IMR-90 (cell line): Measurements from ENCODE around the gene CRISPLD2. TPM values are rescaled to one million over a fixed set of nuclear protein-coding genes. Genes with fewer than 3 reads are reported as not detected.
A peak's percentile ranks its signal among the peaks of the same experiment; 100 is the strongest.

Source experiments
- ATAC-seq: fragments of 200-7000 bp; cut with Tn5 transposase; 2 replicates; pipeline ENCODE4 v1.9.1; 2020; ENCODE audit warnings: low read depth, mild to moderate bottlenecking, moderate library complexity
- BruUV-seq: library from RNA; stranded (reverse); fragments of 400-500 nt; replicated peaks from 2 replicates; lab custom pipeline; 2021; lab: Mats Ljungman, UMichigan
- CTCF ChIA-PET: fragments of 300-600 bp; formaldehyde crosslinking; extraction: SDS; loops from one replicate; lab custom pipeline; 2021; ENCODE audit warnings: antibody characterized with exemption; lab: Yijun Ruan, JAX
- POLR2A ChIA-PET: fragments of 300-600 bp; sonication (Branson Sonifier 250); formaldehyde crosslinking; loops from one replicate; lab custom pipeline; 2022; ENCODE audit warnings: antibody characterized with exemption; ENCODE audit not compliant: unreplicated experiment; lab: Charles Lee
- DNase-seq: peaks from one replicate; pipeline ENCODE4 v3.0.0; 2013
- H2AFZ ChIP-seq: replicated peaks from 2 replicates; pipeline ENCODE3; 2013; ENCODE audit warnings: low read length, mild to moderate bottlenecking; ENCODE audit not compliant: poor library complexity
- H2AK5ac ChIP-seq: 2 replicates; pipeline ENCODE4 v1.6.1; 2013; ENCODE audit warnings: low read depth, low read length, inconsistent platforms
- H2AK9ac ChIP-seq: replicated peaks from 2 replicates; pipeline ENCODE3; 2013; ENCODE audit warnings: mild to moderate bottlenecking, low read depth, low read length, moderate library complexity; ENCODE audit not compliant: poor library complexity
- H2BK120ac ChIP-seq: 2 replicates; pipeline ENCODE4 v1.6.1; 2013; ENCODE audit warnings: low read depth, low read length, inconsistent platforms
- H2BK15ac ChIP-seq: 3 replicates; pipeline ENCODE4 v1.6.1; 2013; ENCODE audit warnings: low read depth, low read length, inconsistent platforms
- H2BK20ac ChIP-seq: 2 replicates; pipeline ENCODE4 v1.6.1; 2013; ENCODE audit warnings: low read depth, mild to moderate bottlenecking, inconsistent platforms, low read length, moderate library complexity
- H2BK5ac ChIP-seq: 2 replicates; pipeline ENCODE4 v1.6.1; 2013; ENCODE audit warnings: mild to moderate bottlenecking, low read depth, low read length, inconsistent platforms; ENCODE audit not compliant: poor library complexity, severe bottlenecking
- H3K14ac ChIP-seq: replicated peaks from 2 replicates; pipeline ENCODE4 v1.6.1; 2013; ENCODE audit warnings: low read depth, low read length, inconsistent platforms
- H3K18ac ChIP-seq: 2 replicates; pipeline ENCODE4 v1.6.1; 2013; ENCODE audit warnings: low read depth, low read length, control low read depth
- H3K23ac ChIP-seq: 2 replicates; pipeline ENCODE4 v1.6.1; 2013; ENCODE audit warnings: low read depth, low read length, inconsistent platforms
- H3K27ac ChIP-seq: 2 replicates; pipeline ENCODE4 v1.5.1; 2013; ENCODE audit warnings: mild to moderate bottlenecking, control low read depth, low read length; ENCODE audit not compliant: insufficient read depth
- H3K27me3 ChIP-seq: 2 replicates; pipeline ENCODE4 v1.6.1; 2013; ENCODE audit warnings: low read length; ENCODE audit not compliant: control insufficient read depth, insufficient read depth
- H3K36me3 ChIP-seq: 2 replicates; pipeline ENCODE4 v1.6.1; 2013; ENCODE audit warnings: low read length, mixed read lengths; ENCODE audit not compliant: control insufficient read depth, insufficient read depth
- H3K4ac ChIP-seq: 2 replicates; pipeline ENCODE4 v1.6.1; 2013; ENCODE audit warnings: low read depth, low read length, inconsistent platforms
- H3K4me1 ChIP-seq: 2 replicates; pipeline ENCODE4 v1.6.1; 2013; ENCODE audit warnings: low read length, mixed read lengths; ENCODE audit not compliant: control insufficient read depth, insufficient read depth
- H3K4me2 ChIP-seq: 2 replicates; pipeline ENCODE4 v1.6.1; 2013; ENCODE audit warnings: low read depth, mild to moderate bottlenecking, control low read depth, low read length, moderate library complexity
- H3K4me3 ChIP-seq: 2 replicates; pipeline ENCODE4 v1.5.1; 2013; ENCODE audit warnings: low read depth, mild to moderate bottlenecking, control low read depth, low read length, moderate library complexity; ENCODE audit not compliant: insufficient read depth
- H3K56ac ChIP-seq: 2 replicates; pipeline ENCODE4 v1.6.1; 2013; ENCODE audit warnings: low read length, inconsistent platforms; ENCODE audit not compliant: insufficient read depth; ENCODE audit errors: extremely low read depth
- H3K79me1 ChIP-seq, 2 experiments: 2 replicates each; pipeline ENCODE4 v1.6.1; 2013; ENCODE audit warnings: low read length in 2 of 2, inconsistent platforms in 1 of 2, low read depth in 1 of 2
- H3K9ac ChIP-seq: 2 replicates; pipeline ENCODE4 v1.6.1; 2013; ENCODE audit warnings: low read depth, low read length, control low read depth
- H3K9me1 ChIP-seq: 2 replicates; pipeline ENCODE4 v1.6.1; 2013; ENCODE audit warnings: low read length, inconsistent platforms; ENCODE audit not compliant: insufficient read depth
- H3K9me3 ChIP-seq: 2 replicates; pipeline ENCODE4 v1.6.1; 2013; ENCODE audit warnings: low read length; ENCODE audit not compliant: control insufficient read depth, insufficient read depth
- H4K20me1 ChIP-seq: 2 replicates; pipeline ENCODE4 v1.6.1; 2013; ENCODE audit warnings: low read length, inconsistent platforms; ENCODE audit not compliant: insufficient read depth
- H4K5ac ChIP-seq: 2 replicates; pipeline ENCODE4 v1.6.1; 2013; ENCODE audit warnings: mild to moderate bottlenecking, low read depth, low read length, control low read depth
- H4K8ac ChIP-seq, 2 experiments: 2 replicates each; pipeline ENCODE4 v1.6.1; 2013; ENCODE audit warnings: low read depth in 2 of 2, low read length in 2 of 2, control low read depth in 1 of 2, inconsistent platforms in 1 of 2
- H4K91ac ChIP-seq: 2 replicates; pipeline ENCODE4 v1.6.1; 2013; ENCODE audit warnings: low read depth, low read length, inconsistent platforms; ENCODE audit not compliant: insufficient read depth
- FOS ChIP-seq: fragments of 150-350 bp; IDR thresholded peaks from 2 replicates; pipeline ENCODE4 v1.6.1; 2016; ENCODE audit warnings: low read depth, low read length
- MAZ ChIP-seq: IDR thresholded peaks from 2 replicates; pipeline ENCODE4 v1.6.1; 2012; ENCODE audit warnings: low read depth, mild to moderate bottlenecking, low read length, improper control_type of control experiment, moderate library complexity, borderline replicate concordance
- WGBS, 2 experiments: methylation state at CpG; one replicate each; pipeline versions ENCODE4 v1.1.5 to v1.1.7; 2013; ENCODE audit warnings: missing lambda C conversion rate in 2 of 2; ENCODE audit not compliant: insufficient read length in 1 of 2; ENCODE audit errors: extremely low coverage in 2 of 2; 5-methylcytosine and 5-hydroxymethylcytosine counted together
- dilution Hi-C: fragments of 300-500 bp; cut with HindIII; formaldehyde crosslinking; loops from one replicate; pipeline ENCODE4 v1.14.3; 2018; ENCODE audit warnings: low sequenced_read_pairs; ENCODE audit not compliant: unreplicated experiment
- in situ Hi-C: fragments of 300-500 bp; cut with MboI; formaldehyde crosslinking; loops from 3 replicates; pipeline ENCODE4 v1.14.3; 2019; ENCODE audit warnings: low sequenced_read_pairs, inconsistent platforms, mixed read lengths
- intact Hi-C: fragments of 100-400 bp; cut with micrococcal nuclease; formaldehyde crosslinking; loops from 2 replicates; pipeline ENCODE4 v1.10.0; 2022
- polyA plus RNA-seq, 3 experiments: library from polyadenylated mRNA; depleted of rRNA; stranded (reverse); fragments of >200 nt; gene quantifications; 2 replicates each; pipeline ENCODE4 v1.2.3, GENCODE V29; 2012; ENCODE audit warnings: low replicate concordance in 1 of 3
- total RNA-seq: library from RNA; depleted of rRNA; stranded (reverse); fragments of >200 nt; gene quantifications from 2 replicates; pipeline ENCODE4 v1.2.3, GENCODE V29; 2012
- TF ChIP-seq, protein P1 (sequence below): fragments of 150-350 bp; IDR thresholded peaks from 2 replicates; pipeline ENCODE4 v1.6.1; 2017; ENCODE audit warnings: mild to moderate bottlenecking, antibody characterized with exemption, low read length, low read depth

CRISPLD2 gene
- total and polyA plus RNA-seq, 2 of the 4 experiments (the other 2 are of a cell fraction): 23.1 to 37.5 TPM

DNA sequence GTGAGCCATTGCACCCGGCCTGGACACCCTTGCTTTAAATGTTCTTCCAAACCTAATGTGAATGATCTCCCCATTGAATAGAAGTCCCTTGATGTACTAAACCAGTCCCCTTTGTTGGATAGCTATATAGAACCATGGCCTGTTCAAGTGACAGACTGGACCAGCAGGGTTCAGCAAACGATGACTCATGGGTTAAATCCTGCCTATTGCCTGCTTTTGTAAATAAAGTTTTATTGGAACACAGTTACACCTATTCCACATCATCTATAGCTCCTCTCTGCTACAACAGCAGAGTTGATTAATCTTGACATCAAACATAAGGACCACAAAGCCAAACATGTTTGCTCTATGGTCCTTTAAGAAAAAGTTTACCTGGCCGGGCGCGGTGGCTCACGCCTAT is 56.1 kb downstream of the CRISPLD2 start:
- Histone ChIP-seq H3K9me1 (peaks cover 6% of the 10 kb centered on the region; the same call in 1 of the 2 replicates), H3K9ac (no peak overlapping the region), H2BK15ac (no peak overlapping the region), H2BK20ac (no peak overlapping the region), H3K79me1 (no peaks in the 10 kb centered on the region), H3K27ac (no peak overlapping the region), H3K23ac (no peak overlapping the region), H3K4me1 (peaks cover 10% of the 10 kb centered on the region), H2AFZ (no peak overlapping the region), H3K56ac (no peak overlapping the region), H3K4me3 (no peak overlapping the region), H4K8ac (no peak overlapping the region), H3K9me3 (peaks cover 5% of the 10 kb centered on the region), H2AK5ac (no peak overlapping the region), H3K14ac (no peak overlapping the region), H4K5ac (no peak overlapping the region; the same call in 1 of the 2 replicates), H4K20me1 (no peaks in the 10 kb centered on the region), H3K27me3 (no peaks in the 10 kb centered on the region), H3K18ac (peak overlapping the region; percentile 0; the same call in 1 of the 2 replicates), H2AK9ac (no peak overlapping the region), H2BK120ac (no peak overlapping the region), H4K91ac (no peak overlapping the region; the same call in 1 of the 2 replicates), H2BK5ac (no peak overlapping the region), H3K4ac (no peak overlapping the region), H3K4me2 (no peak overlapping the region), H3K36me3 (peaks cover 52% of the 10 kb centered on the region)
- ChIA-PET CTCF (no interaction called here), POLR2A (interaction anchor here (0.6 kb wide), 1 partner anchor 11 kb away, joined by 3 read pairs; no protein-coding TSS in a partner anchor)
- no TSS peak for BruUV-seq
- dilution Hi-C loops (no loop called here), intact Hi-C loops (loop anchor here (2.0 kb wide), 1 partner anchor 39 kb away; no protein-coding TSS in a partner anchor), in situ Hi-C loops (no loop called here)
- no peak for ATAC-seq
- no peak for DNase-seq
- WGBS, 2 experiments: 100% methylated on average over 3 of the region's 6 CpGs; no CpG with 5 or more reads in 1 of the 2 experiments
- TF ChIP-seq FOS: 0 out of 2 replicates have a peak, but pooled peaks have one; percentile 4
- TF ChIP-seq, protein P1, sequence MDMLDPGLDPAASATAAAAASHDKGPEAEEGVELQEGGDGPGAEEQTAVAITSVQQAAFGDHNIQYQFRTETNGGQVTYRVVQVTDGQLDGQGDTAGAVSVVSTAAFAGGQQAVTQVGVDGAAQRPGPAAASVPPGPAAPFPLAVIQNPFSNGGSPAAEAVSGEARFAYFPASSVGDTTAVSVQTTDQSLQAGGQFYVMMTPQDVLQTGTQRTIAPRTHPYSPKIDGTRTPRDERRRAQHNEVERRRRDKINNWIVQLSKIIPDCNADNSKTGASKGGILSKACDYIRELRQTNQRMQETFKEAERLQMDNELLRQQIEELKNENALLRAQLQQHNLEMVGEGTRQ: no peak
- no peak for TF ChIP-seq MAZ
